MM.1S (cell line): Measurements from ENCODE around the gene JTB.

Experiments
- EZH2 ChIP-seq: fragments of 300-600 bp; sonication (generic); optimal IDR thresholded peaks from 2 replicates; pipeline ENCODE3; 2017; ENCODE audit warnings: low read depth, mild to moderate bottlenecking, antibody characterized with exemption, low read length, mixed read lengths
- EZH2phosphoT487 ChIP-seq: fragments of 300-600 bp; sonication (generic); IDR thresholded peaks from 2 replicates; pipeline ENCODE4 v1.6.1; 2018; ENCODE audit warnings: antibody characterized with exemption, low read length
- TF ChIP-seq, protein P1 (sequence below): fragments of 300-600 bp; sonication (generic); IDR thresholded peaks from 2 replicates; pipeline ENCODE4 v1.5.1; 2016; ENCODE audit warnings: antibody characterized with exemption, low read length, mixed read lengths

- TF ChIP-seq, protein P1, sequence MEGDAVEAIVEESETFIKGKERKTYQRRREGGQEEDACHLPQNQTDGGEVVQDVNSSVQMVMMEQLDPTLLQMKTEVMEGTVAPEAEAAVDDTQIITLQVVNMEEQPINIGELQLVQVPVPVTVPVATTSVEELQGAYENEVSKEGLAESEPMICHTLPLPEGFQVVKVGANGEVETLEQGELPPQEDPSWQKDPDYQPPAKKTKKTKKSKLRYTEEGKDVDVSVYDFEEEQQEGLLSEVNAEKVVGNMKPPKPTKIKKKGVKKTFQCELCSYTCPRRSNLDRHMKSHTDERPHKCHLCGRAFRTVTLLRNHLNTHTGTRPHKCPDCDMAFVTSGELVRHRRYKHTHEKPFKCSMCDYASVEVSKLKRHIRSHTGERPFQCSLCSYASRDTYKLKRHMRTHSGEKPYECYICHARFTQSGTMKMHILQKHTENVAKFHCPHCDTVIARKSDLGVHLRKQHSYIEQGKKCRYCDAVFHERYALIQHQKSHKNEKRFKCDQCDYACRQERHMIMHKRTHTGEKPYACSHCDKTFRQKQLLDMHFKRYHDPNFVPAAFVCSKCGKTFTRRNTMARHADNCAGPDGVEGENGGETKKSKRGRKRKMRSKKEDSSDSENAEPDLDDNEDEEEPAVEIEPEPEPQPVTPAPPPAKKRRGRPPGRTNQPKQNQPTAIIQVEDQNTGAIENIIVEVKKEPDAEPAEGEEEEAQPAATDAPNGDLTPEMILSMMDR = no peak
- TF ChIP-seq EZH2 (no peak), EZH2phosphoT487 (no peak)
Measured at GRCh38 chr1:154019269-154019668, 41.8 kb upstream of the JTB start.
